GM21447 (cell line): ENCODE results near the gene LRBA.

Experiments
- ATAC-seq: cut with Tn5 transposase; IDR thresholded peaks from one replicate; pipeline ENCODE4 v1.9.1; 2021; ENCODE audit not compliant: unreplicated experiment

LRBA gene

DNA sequence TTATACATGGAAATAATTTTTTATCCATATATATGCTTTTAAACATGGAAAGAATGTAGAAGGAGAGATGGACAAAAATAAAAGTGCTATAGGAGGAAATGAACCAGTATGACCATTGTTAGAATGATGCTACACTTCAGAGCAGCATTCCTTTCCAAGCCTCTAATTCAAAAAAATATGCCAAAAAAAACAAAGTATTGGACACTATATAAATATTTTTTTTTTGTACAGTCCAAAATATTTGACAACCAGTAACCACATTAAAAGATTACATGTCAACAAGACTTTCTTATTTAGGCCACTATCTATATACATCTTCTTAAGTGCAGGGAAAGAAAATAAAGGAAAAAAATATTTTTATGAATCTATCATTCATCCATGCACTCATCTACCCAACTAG, 198.6 kb downstream of the LRBA start:
- no peak for ATAC-seq

DNA sequence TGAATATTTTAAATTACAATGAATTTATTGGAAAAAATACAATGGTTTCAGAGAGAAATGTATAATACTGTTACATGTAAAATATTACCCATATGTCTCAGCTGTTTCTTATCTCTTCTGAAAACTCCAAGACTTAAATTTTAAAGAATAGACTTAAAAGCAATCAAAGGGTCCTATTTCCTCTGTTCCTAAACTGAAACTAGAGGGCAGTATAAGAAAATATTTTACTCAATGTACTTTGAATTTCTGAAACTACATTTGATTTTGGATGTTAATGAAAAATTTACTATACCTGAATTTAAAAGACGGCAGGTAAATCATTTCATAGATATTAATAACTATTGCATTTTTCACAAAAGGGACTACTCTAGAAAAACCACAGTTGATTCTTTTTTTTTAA, 200.2 kb downstream of the LRBA start:
- no peak for ATAC-seq

DNA sequence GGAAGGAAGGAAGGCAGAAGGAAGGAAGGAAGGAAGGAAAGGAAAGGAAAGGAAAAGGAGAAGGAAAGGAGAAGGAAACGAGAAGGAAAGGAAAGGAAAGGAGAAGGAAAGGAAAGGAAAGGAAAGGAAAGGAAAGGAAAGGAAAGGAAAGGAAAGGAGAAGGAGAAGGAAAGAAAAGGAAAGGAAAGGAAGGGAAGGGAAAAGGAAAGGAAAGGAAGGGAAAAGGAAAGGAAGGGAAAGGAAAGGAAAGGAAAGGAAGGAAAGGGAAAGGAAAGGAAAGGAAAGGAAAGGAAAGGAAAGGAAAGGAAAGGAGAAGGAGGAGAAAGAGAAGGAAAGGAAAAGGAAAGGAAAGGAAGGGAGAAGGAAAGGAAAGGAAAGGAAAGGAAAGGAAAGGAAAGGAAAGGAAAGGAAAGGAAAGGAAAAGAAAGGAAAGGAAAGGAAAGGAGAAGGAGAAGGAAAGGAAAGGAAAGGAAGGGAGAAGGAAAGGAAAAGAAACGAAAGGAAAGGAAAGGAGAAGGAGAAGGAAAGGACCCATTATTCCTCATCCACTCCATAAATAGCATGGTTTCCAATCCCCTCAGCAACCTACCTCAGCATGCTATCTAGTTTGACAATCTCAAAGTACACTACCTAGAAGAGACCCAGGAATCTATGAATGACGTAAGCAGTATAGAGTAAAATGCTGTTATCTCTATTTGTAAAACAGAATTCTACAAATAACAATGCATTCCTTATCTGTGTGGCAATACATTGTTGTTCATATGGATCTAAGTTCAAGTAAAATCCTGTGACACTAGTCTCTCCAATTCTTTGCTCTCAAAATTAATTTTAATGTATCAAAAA, 209.7 kb downstream of the LRBA start:
- ATAC-seq = no peak

DNA sequence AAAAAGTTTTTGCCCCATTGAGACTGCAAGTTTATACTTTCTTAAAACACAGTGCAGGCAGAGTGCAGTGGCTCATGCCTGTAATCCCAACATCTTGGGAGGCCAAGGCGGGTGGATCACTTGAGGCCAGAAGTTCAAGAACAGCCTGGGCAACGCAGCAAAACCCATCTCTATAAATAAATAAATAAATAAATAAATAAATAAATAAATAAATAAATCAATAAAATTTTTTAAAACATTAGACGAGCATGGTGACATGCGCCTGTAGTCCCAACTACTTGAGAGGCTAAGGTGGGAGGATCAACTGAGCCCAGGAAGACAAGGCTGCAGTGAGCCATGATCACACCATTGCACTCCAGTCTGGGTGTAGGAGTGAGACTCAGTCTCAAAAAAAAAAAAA, 213.3 kb downstream of the LRBA start:
- ATAC-seq = no peak

DNA sequence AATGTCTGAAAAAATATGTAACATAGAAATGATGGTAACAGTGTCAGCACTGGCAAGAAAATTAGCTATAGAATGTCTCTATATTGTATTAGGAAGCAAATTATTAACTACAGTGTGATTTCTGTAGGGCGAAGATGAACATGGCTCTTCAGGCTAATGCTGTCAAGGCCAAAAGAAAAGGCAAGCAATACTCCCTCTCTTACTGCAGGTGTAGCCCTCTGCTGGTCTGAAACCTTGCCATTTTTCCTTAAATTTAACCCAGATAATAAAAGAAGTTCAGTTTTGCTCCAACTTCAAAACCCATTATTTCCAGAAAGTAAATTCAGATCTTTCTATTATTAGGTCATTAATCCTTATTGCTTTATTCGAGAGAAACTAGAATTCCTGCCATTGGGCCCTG, 215.9 kb downstream of the LRBA start:
- ATAC-seq = no peak

DNA sequence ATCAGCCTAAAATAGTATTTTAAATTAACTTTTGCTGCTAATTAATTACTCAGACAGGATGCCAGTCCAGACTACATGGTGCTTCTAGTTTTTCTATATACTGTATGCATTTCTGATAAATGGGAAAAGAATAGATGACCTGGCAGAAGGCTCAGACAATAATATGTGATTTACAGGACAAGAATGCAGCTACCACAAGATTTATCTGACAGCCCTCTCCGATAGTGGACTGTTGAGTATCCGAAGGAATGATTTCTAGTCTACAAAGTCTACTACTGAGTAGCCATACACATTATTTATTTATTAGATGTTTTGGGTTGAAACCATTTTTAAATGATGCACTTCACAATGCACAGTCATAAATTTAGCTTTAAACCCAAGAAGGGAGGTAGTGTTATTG, 220.4 kb downstream of the LRBA start:
- no peak for ATAC-seq

DNA sequence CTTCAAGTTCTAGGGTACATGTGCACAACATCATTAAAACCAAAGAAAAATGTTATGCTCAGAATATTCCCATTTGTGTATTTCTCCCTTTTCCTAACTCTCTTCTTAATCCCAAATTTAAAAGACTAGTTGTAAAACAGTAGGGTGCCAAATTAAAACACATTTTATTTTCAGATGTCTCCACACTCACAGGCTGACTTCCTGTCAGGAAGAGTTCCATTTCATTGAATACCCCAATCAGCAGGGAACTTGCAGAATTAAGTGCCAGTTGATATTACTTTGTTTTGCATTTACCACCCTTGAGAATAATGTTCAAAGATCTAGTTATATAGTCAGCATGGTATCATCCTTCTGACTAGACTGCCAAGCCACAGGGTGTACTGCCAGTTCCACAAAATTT, 225.2 kb downstream of the LRBA start:
- no peak for ATAC-seq

DNA sequence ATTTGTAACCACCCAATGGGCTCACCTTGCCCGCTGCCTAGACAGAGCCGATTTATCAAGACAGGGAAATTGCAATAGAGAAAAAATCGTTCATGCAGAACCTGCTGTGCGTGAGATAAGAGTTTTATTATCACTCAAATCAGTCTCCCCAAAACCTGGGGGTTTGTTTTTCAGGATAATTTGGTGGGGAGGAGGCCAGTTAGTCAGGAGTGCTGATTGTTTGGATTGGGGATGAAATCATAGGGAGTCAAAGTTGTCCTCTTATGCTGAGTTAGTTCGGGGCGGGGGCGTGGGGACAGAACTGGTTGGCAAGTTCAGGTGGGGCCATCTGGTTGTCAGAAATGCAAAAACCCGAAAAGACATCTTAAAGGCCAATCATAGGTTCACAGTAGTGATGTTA, 230.1 kb downstream of the LRBA start:
- no peak for ATAC-seq

DNA sequence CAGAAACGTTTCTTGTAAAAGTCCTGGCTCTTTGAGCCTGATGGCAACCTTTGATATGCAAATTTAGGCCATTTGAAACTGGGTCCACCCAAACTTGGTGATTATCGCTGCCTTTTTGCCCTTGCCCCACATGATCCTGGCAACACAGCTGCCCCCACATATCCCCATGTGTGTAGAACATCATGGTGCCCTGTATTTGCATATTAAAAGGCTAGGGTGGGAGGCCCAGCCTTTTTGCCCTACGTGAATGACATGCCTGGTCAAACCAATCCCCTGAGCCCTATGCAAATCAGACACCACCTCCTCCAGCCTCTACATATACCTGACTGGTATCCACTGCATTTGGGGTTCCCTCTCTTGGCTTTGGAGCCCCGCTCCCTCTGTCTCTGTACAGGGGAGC, 230.8 kb downstream of the LRBA start:
- no peak for ATAC-seq

DNA sequence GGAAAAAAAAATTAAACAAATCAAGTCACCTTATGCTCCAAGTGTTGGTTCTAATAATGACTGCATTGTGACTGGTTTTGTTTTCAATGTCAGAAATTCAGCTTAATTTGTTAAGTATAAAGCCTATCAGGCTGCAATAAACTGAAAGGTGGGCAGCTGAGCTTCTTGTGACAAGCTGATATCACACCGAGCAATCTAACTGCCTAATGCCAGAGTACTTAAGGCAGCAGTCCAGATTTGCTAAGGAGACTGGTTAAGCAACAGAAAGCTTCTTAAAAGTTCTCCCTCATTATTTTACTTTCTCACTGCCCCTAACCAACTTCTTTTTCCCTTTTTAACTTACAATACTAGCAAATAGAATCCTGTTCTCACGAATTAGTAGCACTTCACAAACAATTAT, 232.2 kb downstream of the LRBA start:
- ATAC-seq = no peak

DNA sequence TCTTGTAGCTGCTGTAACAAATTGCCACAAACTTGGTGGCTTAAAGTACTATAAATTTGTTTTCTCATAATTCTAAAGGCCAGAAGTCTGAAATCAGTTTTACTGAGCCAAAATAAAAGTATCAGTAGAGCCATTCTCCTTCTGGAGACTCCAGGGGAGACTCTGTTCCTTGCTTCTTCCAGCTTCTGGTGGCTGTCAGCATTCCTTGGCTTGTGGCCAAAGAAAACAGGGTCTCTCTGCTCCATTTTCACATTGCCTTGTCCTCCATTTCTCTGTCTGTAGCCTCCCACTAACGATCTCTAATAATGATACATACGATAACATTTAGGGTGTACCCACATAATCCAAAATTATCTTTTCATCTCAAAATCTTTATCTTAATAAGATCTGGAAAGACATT, 232.8 kb downstream of the LRBA start:
- no peak for ATAC-seq

DNA sequence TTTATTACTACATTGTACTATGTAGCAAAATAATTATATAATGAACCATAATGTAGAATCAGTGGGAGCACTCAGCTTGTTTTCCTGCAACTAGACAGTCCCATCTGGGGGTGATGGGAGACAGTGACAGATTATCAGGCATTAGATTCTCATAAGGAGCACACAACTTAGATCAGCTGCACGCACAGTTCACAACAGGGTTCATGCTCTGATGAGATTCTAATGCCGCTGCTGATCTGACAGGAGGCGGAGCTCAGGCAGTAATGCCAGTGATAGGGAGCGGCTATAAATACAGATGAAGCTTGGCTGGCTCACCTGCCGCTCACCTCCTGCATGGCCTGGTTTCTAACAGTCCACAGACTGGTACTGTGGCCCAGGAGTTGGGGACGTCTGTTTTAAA, 233.9 kb downstream of the LRBA start:
- ATAC-seq = no peak

DNA sequence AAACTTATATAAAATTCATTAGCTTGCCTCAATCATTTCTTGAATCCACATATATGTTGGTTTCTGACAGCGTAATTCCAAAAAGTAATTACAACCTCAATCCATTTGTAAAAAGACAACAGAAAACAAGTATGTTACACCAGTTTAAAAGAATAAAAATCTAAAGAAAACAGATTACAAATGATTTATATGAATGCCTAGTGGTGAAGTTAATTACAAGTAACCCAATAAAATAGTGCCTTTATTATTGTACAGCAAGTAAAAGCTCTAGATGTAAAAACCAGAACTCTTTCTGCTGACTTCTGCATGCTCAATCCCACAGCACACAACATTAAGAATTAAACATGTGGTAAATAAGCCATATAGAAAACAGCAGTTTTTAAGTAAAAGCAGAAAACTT, 235.4 kb downstream of the LRBA start:
- ATAC-seq = no peak

DNA sequence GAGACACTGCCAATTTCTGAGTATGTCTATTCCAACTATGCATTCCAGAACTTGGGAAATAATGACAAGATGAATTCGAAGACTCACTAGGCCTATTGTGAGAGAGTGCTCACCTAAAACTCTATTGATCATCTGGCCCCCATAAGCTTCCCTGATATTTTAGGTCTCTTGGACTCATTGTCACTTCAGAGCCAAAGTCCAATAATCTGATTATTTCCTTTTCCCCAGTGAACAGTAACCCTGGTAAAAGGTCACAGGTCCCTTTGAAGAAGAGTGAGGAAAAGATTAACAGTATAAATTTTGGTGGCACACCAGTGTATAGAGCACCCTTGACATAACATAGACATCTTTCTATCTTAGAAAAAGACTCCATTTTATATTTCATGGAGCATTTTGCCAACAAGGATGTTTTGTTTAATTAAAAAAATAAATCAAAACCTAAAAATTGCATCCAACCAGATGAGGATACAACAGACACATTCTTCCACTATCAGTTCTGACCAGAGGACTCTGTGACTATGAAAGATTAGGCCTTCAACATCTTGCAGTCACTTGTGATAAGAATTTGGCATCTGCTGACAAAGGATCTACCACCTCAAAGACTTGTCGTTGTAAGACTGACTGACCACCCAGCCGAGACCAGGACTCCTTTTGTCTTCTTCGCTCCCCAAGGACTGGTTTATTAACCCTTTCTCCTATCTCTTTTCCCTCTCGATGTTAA, 241.2 kb downstream of the LRBA start:
- no peak for ATAC-seq

DNA sequence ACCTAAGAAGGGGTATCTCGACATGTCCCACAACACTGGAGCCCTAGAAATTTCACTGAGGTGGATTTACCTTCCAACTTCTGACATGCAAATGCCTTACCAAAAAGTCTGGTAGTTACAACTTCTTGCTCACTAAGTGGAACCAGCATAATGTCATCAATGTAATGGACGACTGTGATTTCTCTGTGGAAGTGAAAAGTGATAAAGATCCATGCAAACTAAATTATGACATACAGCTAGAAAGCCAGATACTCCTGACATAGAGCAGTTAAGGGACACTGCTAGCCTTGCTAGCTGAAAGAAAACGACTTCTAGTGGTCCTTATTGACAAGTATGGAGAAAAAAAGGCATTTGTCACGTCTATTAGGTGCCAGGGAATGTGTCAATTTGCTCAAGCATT, 242.1 kb downstream of the LRBA start:
- ATAC-seq = no peak

DNA sequence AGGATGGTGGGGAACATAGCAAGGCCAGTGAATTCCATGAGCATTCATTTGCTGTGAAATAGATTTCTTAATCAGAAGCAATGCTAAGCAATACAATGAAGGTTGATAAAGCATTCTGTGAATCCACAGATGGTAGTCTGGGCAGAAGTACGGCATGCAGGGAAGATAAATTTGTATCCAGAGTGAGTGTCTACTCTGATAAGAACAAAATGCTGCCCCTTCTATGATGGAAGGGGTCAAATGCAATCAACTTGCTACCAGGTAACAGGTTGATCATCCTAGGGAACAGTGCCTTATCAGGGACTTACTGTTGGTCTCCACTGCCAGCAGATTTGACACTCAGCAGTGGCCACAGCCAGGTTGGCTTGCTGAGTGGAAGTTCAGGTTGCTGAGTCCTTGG, 243.7 kb downstream of the LRBA start:
- no peak for ATAC-seq

DNA sequence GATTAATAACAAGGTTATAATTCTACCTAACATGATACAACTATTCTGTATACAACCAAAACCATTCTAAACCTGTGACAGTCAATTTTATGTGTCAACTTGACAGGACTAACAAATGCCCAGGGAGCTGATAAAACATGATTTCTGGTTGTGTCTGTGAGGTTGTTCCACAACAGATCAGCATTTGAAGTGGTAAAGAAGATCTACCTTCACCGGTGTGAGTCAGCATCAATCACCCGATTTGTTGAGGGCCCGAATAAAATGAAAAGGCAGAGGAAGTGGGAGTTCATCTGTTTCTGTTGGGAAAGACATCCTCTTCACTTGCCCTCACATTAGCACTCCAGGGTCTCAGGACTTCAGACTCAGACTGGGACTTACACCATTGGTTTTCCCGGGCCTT, 245.2 kb downstream of the LRBA start:
- no peak for ATAC-seq

DNA sequence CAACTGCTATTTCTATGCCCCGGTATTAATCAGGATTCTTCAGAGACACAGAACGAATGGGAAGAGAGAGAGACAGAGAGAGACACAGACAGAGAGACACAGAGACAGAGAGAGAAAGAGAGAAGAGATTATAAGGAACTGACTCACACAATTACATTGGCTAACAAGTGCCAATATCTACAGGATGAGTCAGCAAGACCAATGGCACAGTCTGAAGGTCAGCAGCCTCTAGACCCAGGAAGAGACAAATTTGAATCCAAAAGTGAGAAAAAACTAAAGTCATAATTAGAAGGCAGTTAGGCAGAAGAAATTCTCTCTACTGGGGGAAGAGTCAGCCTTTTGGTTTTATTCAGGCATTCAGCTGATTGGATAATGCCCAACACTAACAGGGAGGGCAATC, 245.8 kb downstream of the LRBA start:
- ATAC-seq = no peak

DNA sequence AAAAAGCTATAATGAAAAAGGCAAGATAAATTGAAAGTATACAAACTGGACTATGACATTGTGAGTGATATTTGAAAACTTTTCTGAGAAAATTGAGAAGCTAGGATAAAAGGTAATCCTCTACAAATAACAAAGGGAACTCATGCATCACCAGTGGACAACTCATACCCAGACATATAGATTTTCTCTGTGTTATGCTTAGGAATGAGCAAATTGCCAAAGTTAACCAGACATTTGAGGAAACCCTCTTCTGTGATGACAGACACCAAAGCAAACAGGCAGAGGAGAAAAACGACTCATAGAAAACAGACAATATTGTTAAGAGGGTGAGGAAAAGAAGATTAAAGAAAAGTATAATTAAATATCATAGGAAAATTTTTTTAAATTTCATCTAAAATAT, 246.6 kb downstream of the LRBA start:
- ATAC-seq = no peak

DNA sequence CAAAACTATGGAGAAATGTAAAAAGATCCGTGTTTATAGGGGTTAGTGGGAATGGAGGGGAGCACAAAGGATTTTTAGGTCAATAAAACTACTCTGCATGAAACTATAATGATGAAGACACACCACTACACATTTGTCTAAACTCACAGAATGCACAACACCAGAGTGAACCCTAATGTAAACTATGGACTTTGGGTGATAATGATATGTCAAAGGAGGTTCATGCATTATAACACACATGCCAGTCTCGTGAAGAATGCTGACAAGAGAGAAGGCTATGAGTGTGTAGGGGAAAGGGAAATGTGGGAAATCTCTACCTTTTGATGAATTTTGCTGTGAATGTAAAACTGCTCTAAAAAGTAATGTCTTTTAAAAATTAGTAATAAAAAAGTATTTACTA, 249.9 kb downstream of the LRBA start:
- no peak for ATAC-seq

DNA sequence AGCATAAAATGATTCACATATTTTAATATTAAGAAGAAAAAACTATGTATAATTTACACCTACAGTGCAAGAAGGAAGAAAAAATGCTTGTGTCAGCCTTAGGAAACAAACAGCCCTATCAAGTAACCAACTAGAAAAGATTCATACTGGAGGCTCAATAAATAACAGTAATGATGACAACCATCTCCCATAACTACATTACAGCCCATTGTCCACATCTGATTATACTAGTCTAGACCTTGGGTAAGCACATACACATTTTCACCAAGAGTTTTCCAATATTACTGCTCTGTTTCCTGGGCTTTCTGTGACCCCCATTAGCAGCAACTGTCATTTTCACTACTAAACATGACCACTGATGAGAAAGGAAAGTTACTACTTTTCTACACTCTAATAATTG, 263.4 kb downstream of the LRBA start:
- no peak for ATAC-seq

DNA sequence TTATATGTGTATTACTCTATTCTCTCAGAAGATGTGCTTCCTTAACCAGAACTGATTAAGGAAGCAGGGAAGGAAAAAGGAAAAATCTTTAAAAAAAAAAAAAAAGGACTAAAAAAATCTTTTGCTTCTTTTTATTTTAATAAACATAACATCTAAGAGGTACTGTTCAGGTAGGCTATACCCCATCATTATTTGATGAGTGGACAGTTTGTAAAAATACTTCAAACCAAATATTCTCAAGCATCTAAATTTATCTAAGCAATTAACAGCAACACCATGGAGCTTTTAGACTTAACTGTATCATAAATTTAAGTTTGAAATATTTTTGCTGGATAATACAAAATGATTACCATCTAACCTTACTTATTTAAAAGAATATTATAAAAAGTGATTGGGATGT, 264.3 kb downstream of the LRBA start:
- ATAC-seq = no peak

DNA sequence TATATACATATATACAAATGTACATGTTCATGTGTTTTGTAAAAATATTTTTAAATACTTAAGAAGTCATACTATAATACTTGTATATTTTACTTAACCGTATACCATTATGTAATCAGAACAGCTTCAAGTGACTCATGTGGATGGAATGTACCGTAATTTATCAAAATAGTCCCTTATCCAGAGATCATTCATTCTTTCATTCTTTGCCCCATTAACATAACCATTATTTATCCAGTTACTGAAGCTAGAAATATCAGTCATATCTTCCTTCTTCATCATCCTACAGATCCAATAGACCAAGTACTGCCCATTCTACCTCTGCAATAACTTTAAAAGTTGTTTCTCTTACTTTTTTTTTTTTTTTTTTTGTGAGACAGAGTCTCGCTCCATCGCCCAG, 268.9 kb downstream of the LRBA start:
- no peak for ATAC-seq
